Liver (tissue), 9 donors: ENCODE measurements around the gene SMCO3. TPM values are rescaled to one million over a fixed set of nuclear protein-coding genes. Genes with fewer than 3 reads are reported as not detected.

ENCODE experiments used
- DNase-seq: peaks from one replicate; pipeline ENCODE4 v3.0.0-alpha.2; 2017; ENCODE audit warnings: low spot score
- H3K27ac ChIP-seq, 2 donors: one replicate each; pipeline ENCODE4 v1.7.0; 2013; ENCODE audit warnings: inconsistent platforms in 2 of 2, low read length in 2 of 2, control low read depth in 1 of 2, low read depth in 1 of 2, mild to moderate bottlenecking in 1 of 2
- H3K27me3 ChIP-seq, 4 donors: one replicate each; pipeline versions ENCODE4 v1.6.1 to v1.7.0; 2013; ENCODE audit warnings: low read length in 3 of 4, inconsistent platforms in 1 of 4, mild to moderate bottlenecking in 1 of 4, moderate library complexity in 1 of 4; ENCODE audit not compliant: control insufficient read depth in 4 of 4, insufficient read depth in 4 of 4
- H3K36me3 ChIP-seq, 4 donors: one replicate each; pipeline versions ENCODE4 v1.6.1 to v1.7.0; 2013; ENCODE audit warnings: low read length in 3 of 4, mild to moderate bottlenecking in 3 of 4, low read depth in 1 of 4, moderate library complexity in 1 of 4; ENCODE audit not compliant: control insufficient read depth in 4 of 4, insufficient read depth in 3 of 4
- H3K4me1 ChIP-seq, 4 donors: one replicate each; pipeline versions ENCODE4 v1.6.1 to v1.7.0; 2013; ENCODE audit warnings: low read length in 3 of 4, mild to moderate bottlenecking in 3 of 4, moderate library complexity in 1 of 4; ENCODE audit not compliant: control insufficient read depth in 4 of 4, insufficient read depth in 4 of 4
- H3K4me3 ChIP-seq, 3 donors: one replicate each; pipeline versions ENCODE4 v1.6.1 to v1.7.0; 2013; ENCODE audit warnings: low read length in 3 of 3, control low read depth in 1 of 3, low read depth in 1 of 3, mild to moderate bottlenecking in 1 of 3
- H3K9ac ChIP-seq, 2 donors: one replicate each; pipeline ENCODE4 v1.7.0; 2013; ENCODE audit warnings: low read length in 2 of 2, mild to moderate bottlenecking in 2 of 2, moderate library complexity in 2 of 2, control low read depth in 1 of 2, low read depth in 1 of 2
- H3K9me3 ChIP-seq, 4 donors: one replicate each; pipeline versions ENCODE4 v1.6.1 to v1.7.0; 2013; ENCODE audit warnings: low read length in 3 of 4; ENCODE audit not compliant: control insufficient read depth in 4 of 4
- ATF3 ChIP-seq: IDR thresholded peaks from 2 replicates; pipeline ENCODE4 v1.6.1; 2016; ENCODE audit warnings: antibody characterized with exemption
- CTCF ChIP-seq: fragments of 150-350 bp; IDR thresholded peaks from 2 replicates; pipeline ENCODE4 v1.5.1; 2017; ENCODE audit warnings: improper control_type of control experiment, low read depth, low read length; ENCODE audit not compliant: missing input control
- EGR1 ChIP-seq, 2 donors: IDR thresholded peaks; 2 replicates each; pipeline ENCODE4 v1.6.1; 2016 to 2018; ENCODE audit warnings: antibody characterized with exemption in 2 of 2, low read depth in 2 of 2
- FOXA1 ChIP-seq: IDR thresholded peaks from 2 replicates; pipeline ENCODE4 v1.6.1; 2016; ENCODE audit warnings: antibody characterized with exemption
- FOXA2 ChIP-seq: IDR thresholded peaks from 2 replicates; pipeline ENCODE4 v1.6.1; 2016; ENCODE audit warnings: antibody characterized with exemption
- HNF4A ChIP-seq, 2 donors: conservative IDR thresholded peaks; 2 replicates each; pipeline ENCODE4 v1.6.1; 2016; ENCODE audit warnings: antibody characterized with exemption in 2 of 2, mild to moderate bottlenecking in 2 of 2
- HNF4G ChIP-seq: IDR thresholded peaks from 2 replicates; pipeline ENCODE4 v1.6.1; 2016; ENCODE audit warnings: antibody characterized with exemption
- MAX ChIP-seq: IDR thresholded peaks from 2 replicates; pipeline ENCODE4 v1.6.1; 2016; ENCODE audit warnings: antibody characterized with exemption
- RAD21 ChIP-seq, 2 donors: IDR thresholded peaks; 2 replicates each; pipeline ENCODE4 v1.6.1; 2016; ENCODE audit warnings: antibody characterized with exemption in 2 of 2, mild to moderate bottlenecking in 2 of 2
- REST ChIP-seq: IDR thresholded peaks from 2 replicates; pipeline ENCODE4 v1.6.1; 2016; ENCODE audit warnings: antibody characterized with exemption, mild to moderate bottlenecking
- RXRA ChIP-seq, 2 donors: IDR thresholded peaks; 2 replicates each; pipeline ENCODE4 v1.6.1; 2017 to 2018; ENCODE audit warnings: antibody characterized with exemption in 2 of 2, mild to moderate bottlenecking in 1 of 2
- SP1 ChIP-seq: IDR thresholded peaks from 2 replicates; pipeline ENCODE4 v1.6.1; 2018; ENCODE audit warnings: antibody characterized with exemption, mild to moderate bottlenecking
- TAF1 ChIP-seq: conservative IDR thresholded peaks from 2 replicates; pipeline ENCODE4 v1.6.1; 2016; ENCODE audit warnings: antibody characterized with exemption, mild to moderate bottlenecking
- ZBTB33 ChIP-seq: IDR thresholded peaks from 2 replicates; pipeline ENCODE4 v1.6.1; 2016; ENCODE audit warnings: antibody characterized with exemption
- WGBS: extraction: QIAGEN DNeasy Blood & Tissue Kit; methylation state at CpG from one replicate; pipeline ENCODE4 v1.1.7; 2013; 5-methylcytosine and 5-hydroxymethylcytosine counted together
- polyA plus RNA-seq, 2 donors: library from polyadenylated mRNA; stranded (reverse) in 1 of 2; unstranded in 1 of 2; fragments of 200-250 nt in 1 of 2; fragments of >200 nt in 1 of 2; fragmentation: Nextera tagmentation in 1 of 2; extraction: Ambion mirVana in 1 of 2; gene quantifications; one replicate each; pipeline versions ENCODE4 v1.2.1 to v1.2.3, GENCODE V29; 2013 to 2015
- total RNA-seq, 2 donors: library from RNA; depleted of rRNA; stranded (reverse); fragments of >200 nt; gene quantifications; one replicate each; pipeline ENCODE4 v1.2.3, GENCODE V29; 2014
- donor health status: healthy.
- donor health status: healthy.
- donor health status: healthy.
- donor health status: healthy.
- donor health status: healthy.

SMCO3 gene
- total and polyA plus RNA-seq, 4 donors: 0.17 to 0.93 (median 0.56) TPM

GRCh38 chr12:14860490-14860889 is 46.5 kb upstream of the SMCO3 start (continued):
- TF ChIP-seq ZBTB33: no peak
- TF ChIP-seq TAF1: no peak

- H3K9me3 ChIP-seq: peaks cover 0 to 4% (median under 1%) of the 10 kb centered on the region in 4 donors
- DNase-seq: no peak
- 81% methylated on average over 1 of the region's 1 CpG for WGBS
- H3K9ac ChIP-seq: no peak overlapping the region
- no peak overlapping the region for H3K27ac ChIP-seq
- no peaks in the 10 kb centered on the region for H3K36me3 ChIP-seq
- H3K27me3 ChIP-seq: no peaks in the 10 kb centered on the region
- H3K4me1 ChIP-seq: no peaks in the 10 kb centered on the region
- no peak overlapping the region for H3K4me3 ChIP-seq
- no peak for TF ChIP-seq RAD21 (IDR thresholded peaks at IDR 0.05)
- no peak for TF ChIP-seq RXRA (IDR thresholded peaks at IDR 0.05)
- no peak for TF ChIP-seq ATF3
- TF ChIP-seq REST: no peak
- no peak for TF ChIP-seq FOXA1
Measured at GRCh38 chr12:14858513-14858912, 44.5 kb upstream of the SMCO3 start.

- no peak overlapping the region for H3K9ac ChIP-seq
- H3K4me3 ChIP-seq: no peak overlapping the region
- H3K36me3 ChIP-seq: no peaks in the 10 kb centered on the region
- H3K9me3 ChIP-seq: no peaks in the 10 kb centered on the region
- no peaks in the 10 kb centered on the region for H3K27me3 ChIP-seq
- DNase-seq: no peak
- no peak overlapping the region for H3K27ac ChIP-seq
- 39% methylated on average over 6 of the region's 6 CpGs for WGBS
- no peaks in the 10 kb centered on the region for H3K4me1 ChIP-seq
- TF ChIP-seq RAD21 (IDR thresholded peaks at IDR 0.05) (no peak), SP1 (no peak), MAX (no peak), HNF4A (conservative IDR thresholded peaks at IDR 0.05) (no peak), ZBTB33 (no peak), EGR1 (IDR thresholded peaks at IDR 0.05; ENCODE audit: low read depth in 2 of 2) (no peak), FOXA2 (no peak), REST (no peak), ATF3 (no peak), TAF1 (no peak), CTCF (no peak), HNF4G (no peak), FOXA1 (no peak), RXRA (IDR thresholded peaks at IDR 0.05) (no peak)
Measured at GRCh38 chr12:14854586-14855183, 40.7 kb upstream of the SMCO3 start.
